DND-41 (cell line): ENCODE results near the gene ACE.

Source experiments
- ATAC-seq: fragments of 200-7000 bp; cut with Tn5 transposase; 3 replicates; pipeline ENCODE4 v1.9.1; 2021; ENCODE audit warnings: low read depth; ENCODE audit not compliant: insufficient read depth
- DNase-seq: peaks from one replicate; pipeline ENCODE4 v3.0.0-alpha.2; 2020
- H2AFZ ChIP-seq: 2 replicates; pipeline ENCODE4 v1.6.0; 2012; ENCODE audit warnings: low read depth, low read length
- H3K27ac ChIP-seq: 2 replicates; pipeline ENCODE4 v1.5.1; 2012; ENCODE audit warnings: low read length, inconsistent platforms
- H3K27me3 ChIP-seq: fragments of 200-600 bp; sonication (generic); 2 replicates; pipeline ENCODE4 v1.6.0; 2012; ENCODE audit warnings: low read length, mild to moderate bottlenecking, inconsistent platforms; ENCODE audit not compliant: insufficient read depth, poor library complexity
- H3K36me3 ChIP-seq: 2 replicates; pipeline ENCODE4 v1.5.1; 2012; ENCODE audit warnings: low read length, inconsistent platforms; ENCODE audit not compliant: insufficient read depth
- H3K4me1 ChIP-seq: 2 replicates; pipeline ENCODE4 v1.5.1; 2012; ENCODE audit warnings: mild to moderate bottlenecking, low read length; ENCODE audit not compliant: insufficient read depth
- H3K4me2 ChIP-seq: 2 replicates; pipeline ENCODE4 v1.6.0; 2012; ENCODE audit warnings: mild to moderate bottlenecking, moderate library complexity, low read length, inconsistent platforms; ENCODE audit not compliant: insufficient read depth
- H3K4me3 ChIP-seq, 2 experiments: fragments of 200-600 bp in 1 of 2; shearing (Covaris generic) in 1 of 2; 2 replicates each; pipeline ENCODE4 v1.5.1; 2012 to 2016; ENCODE audit warnings: inconsistent platforms in 2 of 2, low read length in 2 of 2, mild to moderate bottlenecking in 2 of 2, low read depth in 1 of 2, moderate library complexity in 1 of 2
- H3K79me2 ChIP-seq: 2 replicates; pipeline ENCODE4 v1.6.0; 2012; ENCODE audit warnings: low read length, inconsistent platforms; ENCODE audit not compliant: insufficient read depth
- H3K9ac ChIP-seq: 2 replicates; pipeline ENCODE4 v1.6.0; 2012; ENCODE audit warnings: low read depth, mild to moderate bottlenecking, inconsistent platforms, low read length, moderate library complexity
- H3K9me3 ChIP-seq: 2 replicates; pipeline ENCODE4 v1.5.1; 2012; ENCODE audit warnings: low read length, moderate library complexity, mild to moderate bottlenecking, inconsistent platforms; ENCODE audit not compliant: insufficient read depth, severe bottlenecking
- H4K20me1 ChIP-seq: 2 replicates; pipeline ENCODE4 v1.6.0; 2012; ENCODE audit warnings: low read length; ENCODE audit not compliant: insufficient read depth
- CTCF ChIP-seq: IDR thresholded peaks from 2 replicates; pipeline ENCODE4 v1.5.1; 2012; ENCODE audit warnings: borderline replicate concordance, low read length, moderate library complexity, mild to moderate bottlenecking; ENCODE audit not compliant: poor library complexity, severe bottlenecking; ENCODE audit errors: extremely low read depth
- EZH2 ChIP-seq: IDR thresholded peaks from 3 replicates; pipeline ENCODE4 v1.6.1; 2012; ENCODE audit warnings: borderline replicate concordance, low read depth, mild to moderate bottlenecking, moderate library complexity, low read length, inconsistent platforms; ENCODE audit not compliant: severe bottlenecking

Gene ACE

GRCh38 chr17:63514477-63514876 is 37.6 kb downstream of the ACE start:
- Histone ChIP-seq H3K9ac (no peak overlapping the region), H3K79me2 (no peaks in the 10 kb centered on the region), H3K27ac (no peak overlapping the region), H3K9me3 (no peaks in the 10 kb centered on the region), H2AFZ (no peak overlapping the region), H3K4me2 (no peak overlapping the region), H3K4me3 (no peak overlapping the region), H4K20me1 (peaks cover 17% of the 10 kb centered on the region), H3K27me3 (no peaks in the 10 kb centered on the region), H3K4me1 (no peaks in the 10 kb centered on the region), H3K36me3 (no peaks in the 10 kb centered on the region)
- TF ChIP-seq CTCF (no peak), EZH2 (no peak)
- no peak for ATAC-seq
- DNase-seq = no peak

- Histone ChIP-seq H3K36me3 (no peaks in the 10 kb centered on the region), H4K20me1 (peaks cover 19% of the 10 kb centered on the region), H3K27ac (no peak overlapping the region), H3K4me1 (no peaks in the 10 kb centered on the region), H3K27me3 (no peaks in the 10 kb centered on the region), H2AFZ (no peak overlapping the region), H3K79me2 (no peaks in the 10 kb centered on the region), H3K4me3 (no peak overlapping the region), H3K9me3 (no peaks in the 10 kb centered on the region), H3K4me2 (no peak overlapping the region), H3K9ac (no peak overlapping the region)
- ATAC-seq (no peak), DNase-seq (no peak)
- no peak for TF ChIP-seq EZH2
- TF ChIP-seq CTCF = no peak
These were observed 38.1 kb downstream of the ACE start for GRCh38 chr17:63514974-63515373.

- Histone ChIP-seq H4K20me1 (peaks cover 18% of the 10 kb centered on the region), H3K9ac (no peak overlapping the region), H3K27ac (no peak overlapping the region), H3K36me3 (no peaks in the 10 kb centered on the region), H3K79me2 (no peaks in the 10 kb centered on the region), H3K4me2 (no peak overlapping the region), H2AFZ (no peak overlapping the region), H3K4me3 (no peak overlapping the region), H3K9me3 (no peaks in the 10 kb centered on the region), H3K4me1 (no peaks in the 10 kb centered on the region), H3K27me3 (no peaks in the 10 kb centered on the region)
- ATAC-seq (no peak), DNase-seq (no peak)
- no peak for TF ChIP-seq EZH2
- TF ChIP-seq CTCF = no peak
These were observed 38.6 kb downstream of the ACE start for GRCh38 chr17:63515426-63515825.
